ENCODE data around the gene CFH. TPM values are rescaled to one million over a fixed set of nuclear protein-coding genes. Genes with fewer than 3 reads are reported as not detected.
"Not testable (repeated sequence)": the region's sequence is repeated elsewhere in the genome, so short reads cannot be mapped to it uniquely, and the experiment has no call there.

Gene CFH
- 1 to 10 TPM; 1.4 to 1.7 TPM for total RNA-seq

- DNase-seq = peak; percentile 26
- H3K27me3 Mint-ChIP-seq (ENCODE audit: low read depth) = peaks cover 4% of the 10 kb centered on the region
- CTCF ChIA-PET = no interaction called here
- no peaks in the 10 kb centered on the region for H3K9me3 Mint-ChIP-seq (ENCODE audit: insufficient read depth)
- H3K27ac Mint-ChIP-seq = peak within 1 kb of the TSS; percentile 62
- H3K4me3 Mint-ChIP-seq = peak within 1 kb of the TSS; percentile 52
- POLR2A ChIA-PET = no interaction called here
- no peaks in the 10 kb centered on the region for H3K36me3 Mint-ChIP-seq (ENCODE audit: low read depth)
- H3K4me1 Mint-ChIP-seq (ENCODE audit: low read depth) = peaks cover 14% of the 10 kb centered on the region
- no peak for ATAC-seq
Measured at GRCh38 chr1:196651637-196652215, at the start of gene CFH. TSS of gene CFH (plus strand) at chr1:196652043. CDS start at chr1:196652118, 75 bp downstream.

- POLR2A ChIA-PET = no interaction called here
Measured at GRCh38 chr1:196603651-196604050, 48.2 kb upstream of the CFH start.

GRCh38 chr1:196607981-196608380 is 43.9 kb upstream of the CFH start:
- H3K9me3 Mint-ChIP-seq (ENCODE audit: insufficient read depth) = no peaks in the 10 kb centered on the region

More at GRCh38 chr1:196603651-196604050, 48.2 kb upstream of the CFH start:
- Mint-ChIP-seq H3K36me3 (ENCODE audit: low read depth) (no peaks in the 10 kb centered on the region), H3K4me1 (ENCODE audit: low read depth) (peaks cover 3% of the 10 kb centered on the region), H3K27ac (no peak overlapping the region), H3K27me3 (ENCODE audit: low read depth) (peaks cover 12% of the 10 kb centered on the region), H3K9me3 (ENCODE audit: insufficient read depth) (no peaks in the 10 kb centered on the region), H3K4me3 (no peak overlapping the region)
- DNase-seq (no peak), ATAC-seq (no peak)
- CTCF ChIA-PET = no interaction called here

GRCh38 chr1:196608390-196609369 is 43.2 kb upstream of the CFH start, which contains the start of gene KCNT2:
TSS of gene KCNT2 (minus strand) at chr1:196608440. CDS start at chr1:196608309, 131 bp downstream.
- Mint-ChIP-seq H3K27ac (no peak within 1 kb of the TSS), H3K9me3 (ENCODE audit: insufficient read depth) (no peaks in the 10 kb centered on the region), H3K27me3 (ENCODE audit: low read depth) (peaks cover 26% of the 10 kb centered on the region), H3K4me3 (no peak within 1 kb of the TSS), H3K36me3 (ENCODE audit: low read depth) (no peaks in the 10 kb centered on the region), H3K4me1 (ENCODE audit: low read depth) (peaks cover 3% of the 10 kb centered on the region)
- ChIA-PET CTCF (no interaction called here), POLR2A (no interaction called here)
- no peak for DNase-seq
- ATAC-seq = no peak

More at GRCh38 chr1:196607981-196608380, 43.9 kb upstream of the CFH start:
- H3K27ac Mint-ChIP-seq = no peak overlapping the region
- H3K4me1 Mint-ChIP-seq (ENCODE audit: low read depth) = peaks cover 3% of the 10 kb centered on the region
- ChIA-PET CTCF (no interaction called here), POLR2A (no interaction called here)
- DNase-seq = no peak
- H3K4me3 Mint-ChIP-seq = no peak overlapping the region
- no peak for ATAC-seq
- no peaks in the 10 kb centered on the region for H3K36me3 Mint-ChIP-seq (ENCODE audit: low read depth)
- H3K27me3 Mint-ChIP-seq (ENCODE audit: low read depth) = peaks cover 25% of the 10 kb centered on the region

- ATAC-seq = no peak
- CTCF ChIA-PET = no interaction called here
- POLR2A ChIA-PET = no interaction called here
- Mint-ChIP-seq H3K9me3 (ENCODE audit: insufficient read depth) (no peaks in the 10 kb centered on the region), H3K36me3 (ENCODE audit: low read depth) (no peaks in the 10 kb centered on the region), H3K4me3 (no peak overlapping the region), H3K27me3 (ENCODE audit: low read depth) (peaks cover 26% of the 10 kb centered on the region), H3K27ac (no peak overlapping the region), H3K4me1 (ENCODE audit: low read depth) (peaks cover 3% of the 10 kb centered on the region)
- no peak for DNase-seq
Measured at GRCh38 chr1:196609370-196609737, 42.5 kb upstream of the CFH start.

- POLR2A ChIA-PET = no interaction called here
- Mint-ChIP-seq H3K27ac (no peak overlapping the region), H3K4me1 (ENCODE audit: low read depth) (peaks cover 3% of the 10 kb centered on the region), H3K4me3 (no peak overlapping the region), H3K36me3 (ENCODE audit: low read depth) (no peaks in the 10 kb centered on the region), H3K27me3 (ENCODE audit: low read depth) (peaks cover 24% of the 10 kb centered on the region), H3K9me3 (ENCODE audit: insufficient read depth) (no peaks in the 10 kb centered on the region)
- CTCF ChIA-PET = no interaction called here
- ATAC-seq (no peak), DNase-seq (no peak)
Measured at GRCh38 chr1:196611873-196612272, 40.0 kb upstream of the CFH start.

GRCh38 chr1:196619721-196620120 is 32.1 kb upstream of the CFH start:
- ChIA-PET CTCF (no interaction called here), POLR2A (no interaction called here)
- no peak overlapping the region for H3K27ac Mint-ChIP-seq
- no peaks in the 10 kb centered on the region for H3K9me3 Mint-ChIP-seq (ENCODE audit: insufficient read depth)
- H3K36me3 Mint-ChIP-seq (ENCODE audit: low read depth) = no peaks in the 10 kb centered on the region
- no peak overlapping the region for H3K4me3 Mint-ChIP-seq
- H3K27me3 Mint-ChIP-seq (ENCODE audit: low read depth) = no peaks in the 10 kb centered on the region
- ATAC-seq = no peak
- no peak for DNase-seq
- H3K4me1 Mint-ChIP-seq (ENCODE audit: low read depth) = no peaks in the 10 kb centered on the region

- Mint-ChIP-seq H3K27me3 (ENCODE audit: low read depth) (no peaks in the 10 kb centered on the region), H3K4me3 (no peak overlapping the region), H3K4me1 (ENCODE audit: low read depth) (no peaks in the 10 kb centered on the region), H3K36me3 (ENCODE audit: low read depth) (no peaks in the 10 kb centered on the region), H3K9me3 (ENCODE audit: insufficient read depth) (no peaks in the 10 kb centered on the region), H3K27ac (no peak overlapping the region)
- DNase-seq = no peak
- CTCF ChIA-PET = no interaction called here
- ATAC-seq = no peak
- POLR2A ChIA-PET = no interaction called here
Measured at GRCh38 chr1:196623079-196623478, 28.8 kb upstream of the CFH start.

GRCh38 chr1:196628838-196629237 is 23.0 kb upstream of the CFH start:
- Mint-ChIP-seq H3K4me3 (no peak overlapping the region), H3K4me1 (ENCODE audit: low read depth) (no peaks in the 10 kb centered on the region), H3K27ac (no peak overlapping the region), H3K27me3 (ENCODE audit: low read depth) (no peaks in the 10 kb centered on the region), H3K36me3 (ENCODE audit: low read depth) (no peaks in the 10 kb centered on the region), H3K9me3 (ENCODE audit: insufficient read depth) (no peaks in the 10 kb centered on the region)
- ChIA-PET CTCF (no interaction called here), POLR2A (no interaction called here)
- no peak for ATAC-seq
- DNase-seq = no peak

GRCh38 chr1:196637606-196638005 is 14.2 kb upstream of the CFH start:
- Mint-ChIP-seq H3K4me1 (ENCODE audit: low read depth) (no peaks in the 10 kb centered on the region), H3K9me3 (ENCODE audit: insufficient read depth) (no peaks in the 10 kb centered on the region), H3K4me3 (no peak overlapping the region), H3K36me3 (ENCODE audit: low read depth) (no peaks in the 10 kb centered on the region), H3K27me3 (ENCODE audit: low read depth) (no peaks in the 10 kb centered on the region), H3K27ac (no peak overlapping the region)
- ChIA-PET POLR2A (no interaction called here), CTCF (no interaction called here)
- DNase-seq (no peak), ATAC-seq (no peak)

- ChIA-PET POLR2A (no interaction called here), CTCF (no interaction called here)
- ATAC-seq (no peak), DNase-seq (no peak)
- no peaks in the 10 kb centered on the region for H3K36me3 Mint-ChIP-seq (ENCODE audit: low read depth)
- H3K9me3 Mint-ChIP-seq (ENCODE audit: insufficient read depth) = no peaks in the 10 kb centered on the region
- H3K27ac Mint-ChIP-seq = no peak overlapping the region
- no peaks in the 10 kb centered on the region for H3K27me3 Mint-ChIP-seq (ENCODE audit: low read depth)
- H3K4me1 Mint-ChIP-seq (ENCODE audit: low read depth) = no peaks in the 10 kb centered on the region
- no peak overlapping the region for H3K4me3 Mint-ChIP-seq
Measured at GRCh38 chr1:196638466-196638865, 13.4 kb upstream of the CFH start.

- H3K4me3 Mint-ChIP-seq; CTCF ChIA-PET; POLR2A ChIA-PET; H3K36me3 Mint-ChIP-seq (ENCODE audit: low read depth); H3K4me1 Mint-ChIP-seq (ENCODE audit: low read depth); H3K9me3 Mint-ChIP-seq (ENCODE audit: insufficient read depth); ATAC-seq; H3K27me3 Mint-ChIP-seq (ENCODE audit: low read depth); DNase-seq; H3K27ac Mint-ChIP-seq: not testable (repeated sequence)
Measured at GRCh38 chr1:196639291-196639690, 12.6 kb upstream of the CFH start.

Data from activated CD8-positive, alpha-beta T cell treated with anti-CD3 and anti-CD28 coated beads, Interleukin-2, amount 10 ng/mL, durations not matched to agents 7 days and 5 days (primary cell).